C1 segment of cervical spinal cord (tissue), 14 donors: ENCODE results near the gene DOP1B.
A peak's percentile ranks its signal among the peaks of the same experiment; 100 is the strongest.
"Not testable (repeated sequence)": the region's sequence is repeated elsewhere in the genome, so short reads cannot be mapped to it uniquely, and the experiment has no call there.

ENCODE experiments used
- DNase-seq, 14 donors: peaks; one replicate each; lab custom pipeline; 2025; lab: John Stamatoyannopoulos, UW

The DOP1B gene

DNA sequence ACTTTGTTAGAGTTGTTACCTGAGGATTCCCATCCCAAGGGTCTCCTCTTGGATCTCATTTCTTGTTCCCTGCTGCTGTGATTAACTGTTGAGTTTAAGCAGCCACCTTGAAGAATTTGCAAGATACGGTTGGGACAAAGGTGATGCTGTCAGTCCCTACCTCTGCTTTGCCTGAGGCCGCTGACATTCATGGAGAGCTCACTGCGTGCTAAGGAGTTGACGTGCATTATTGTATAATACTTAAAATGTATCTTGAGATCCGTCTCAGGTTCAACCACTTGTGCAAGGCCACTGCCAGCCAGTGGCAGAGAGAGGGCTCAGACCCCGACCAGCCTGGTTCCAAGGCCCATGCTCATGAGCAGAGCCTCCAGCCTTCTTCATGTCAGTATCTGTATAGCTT lies 14.2 kb downstream of the DOP1B start:
- DNase-seq, result no peak

DNA sequence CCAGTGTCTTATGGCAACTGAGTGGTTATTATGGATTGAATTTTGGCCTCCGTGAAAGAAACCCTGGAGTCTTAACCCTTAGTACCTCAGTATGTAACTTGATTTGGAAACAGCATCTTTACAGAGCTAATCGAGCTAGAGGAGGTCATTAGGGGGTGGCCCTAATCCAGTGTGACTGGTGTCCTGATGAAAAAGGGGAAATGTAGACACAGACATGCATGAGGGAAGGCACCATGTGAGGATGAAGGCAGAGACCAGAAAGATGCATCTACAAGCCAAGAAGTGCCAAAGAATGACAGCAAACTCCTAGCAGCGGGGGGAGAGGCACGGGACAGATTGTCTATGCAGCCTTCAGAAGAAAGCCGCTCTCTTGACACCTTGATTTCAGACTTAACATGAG lies 14.7 kb downstream of the DOP1B start:
- DNase-seq, result peak in 1 of 14 donors; percentile 56

DNA sequence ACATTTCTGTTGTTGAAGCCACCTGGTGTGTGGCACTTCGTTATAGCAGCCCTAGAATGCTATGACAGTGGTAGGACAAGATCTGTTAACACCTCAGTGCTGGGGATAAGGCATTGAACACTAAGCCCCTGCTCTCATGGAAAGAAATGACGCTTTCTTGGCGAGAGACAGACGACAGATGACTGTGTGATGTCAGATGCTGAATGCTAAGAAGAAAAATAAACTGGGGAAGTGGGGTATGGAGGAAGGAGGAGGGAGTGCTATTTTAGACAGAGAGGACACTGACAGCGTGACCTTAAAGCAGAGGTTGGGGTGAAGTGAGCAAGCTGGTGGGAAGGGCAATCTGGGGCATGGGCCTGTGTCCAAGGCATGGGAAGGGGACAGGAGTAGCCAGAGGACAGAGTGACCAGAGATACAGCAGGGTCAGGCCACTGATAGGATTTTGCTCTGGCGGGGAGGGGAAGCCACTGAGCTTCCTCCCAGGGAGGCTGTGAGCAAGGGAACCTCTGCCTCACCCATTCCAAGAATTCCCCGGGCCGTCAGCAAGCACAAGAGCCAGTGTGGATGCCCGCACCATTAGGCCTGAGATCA lies 15.2 kb downstream of the DOP1B start:
- DNase-seq, result peak in 2 of 14 donors; percentile 21 to 56

DNA sequence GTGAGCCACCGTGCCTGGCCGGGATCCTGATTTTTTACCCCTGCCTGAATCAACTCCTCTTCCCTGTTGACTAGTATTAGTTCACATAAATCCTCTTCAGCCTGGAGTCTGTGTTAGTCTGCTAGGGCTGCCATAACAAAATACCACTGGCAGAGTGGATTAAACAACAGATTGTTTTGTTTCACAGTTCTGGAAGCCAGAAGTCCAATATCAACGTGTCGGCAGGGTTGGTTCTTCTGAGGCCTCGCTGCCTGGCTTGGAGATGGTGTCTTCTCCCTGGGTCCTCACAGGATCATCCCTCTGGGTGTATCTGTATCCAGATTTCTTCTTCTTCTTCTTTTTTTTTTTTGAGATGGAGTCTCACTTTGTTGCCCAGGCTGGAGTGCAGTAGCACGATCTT lies 18.2 kb downstream of the DOP1B start:
- DNase-seq, result no peak

DNA sequence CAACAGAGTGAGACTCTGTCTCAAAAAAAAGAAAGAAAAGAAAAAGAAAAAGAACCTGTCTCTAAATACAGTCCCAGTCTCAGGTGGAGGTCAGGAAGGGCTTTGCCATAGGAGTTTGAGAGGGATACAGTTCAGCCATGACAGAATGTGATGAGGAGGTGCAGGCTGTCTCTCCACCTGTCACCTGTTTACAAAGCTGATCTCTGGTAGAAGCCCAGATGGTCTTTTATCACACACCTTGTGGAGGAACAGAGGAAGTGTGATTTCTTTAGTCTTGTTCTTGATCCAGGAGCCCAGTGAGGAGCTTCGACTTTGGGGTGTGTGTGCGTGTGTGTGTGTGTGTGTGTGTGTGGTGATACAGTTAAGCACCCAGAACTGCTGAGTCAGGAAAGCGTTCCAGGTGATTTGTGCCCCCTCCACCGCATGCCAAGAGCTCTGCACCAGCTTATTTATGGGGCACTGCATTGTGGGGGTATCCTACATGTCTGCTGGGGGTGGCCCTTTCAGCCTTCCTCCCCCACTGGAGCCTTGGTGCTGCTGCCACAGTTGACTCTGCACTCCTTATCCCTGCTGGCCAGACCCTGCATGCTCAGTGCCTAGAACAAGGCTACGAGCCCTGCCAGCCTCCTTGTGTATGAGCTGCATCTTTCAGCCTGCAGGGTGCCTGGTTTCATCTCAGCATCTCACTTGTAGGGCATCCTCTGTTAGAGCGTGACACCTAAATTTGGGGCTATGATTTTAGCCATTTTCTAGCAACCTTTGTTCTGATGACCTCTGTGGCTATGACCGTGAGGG lies 19.3 kb downstream of the DOP1B start:
- peak in 1 of 14 donors; percentile 87 for DNase-seq

DNA sequence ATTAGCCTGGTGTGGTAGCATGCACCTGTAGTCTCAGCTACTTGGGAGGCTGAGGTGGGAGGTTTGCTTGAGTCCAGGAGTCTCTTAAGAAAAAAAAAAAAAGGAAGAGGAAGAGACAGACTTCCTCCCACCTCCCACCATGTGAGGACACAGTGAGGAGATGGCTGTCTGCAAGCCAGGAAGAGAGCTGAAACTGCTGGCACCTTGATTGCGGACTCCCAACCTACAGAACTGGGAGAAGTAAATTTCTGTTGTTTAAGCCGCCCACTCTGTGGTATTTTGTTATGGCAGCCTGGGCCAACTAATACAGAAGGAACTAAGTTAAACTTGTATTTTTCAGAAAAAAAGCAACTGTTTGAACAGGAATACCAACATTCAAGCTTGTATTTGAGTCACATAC lies 21.7 kb downstream of the DOP1B start:
- DNase-seq, result no peak

DNA sequence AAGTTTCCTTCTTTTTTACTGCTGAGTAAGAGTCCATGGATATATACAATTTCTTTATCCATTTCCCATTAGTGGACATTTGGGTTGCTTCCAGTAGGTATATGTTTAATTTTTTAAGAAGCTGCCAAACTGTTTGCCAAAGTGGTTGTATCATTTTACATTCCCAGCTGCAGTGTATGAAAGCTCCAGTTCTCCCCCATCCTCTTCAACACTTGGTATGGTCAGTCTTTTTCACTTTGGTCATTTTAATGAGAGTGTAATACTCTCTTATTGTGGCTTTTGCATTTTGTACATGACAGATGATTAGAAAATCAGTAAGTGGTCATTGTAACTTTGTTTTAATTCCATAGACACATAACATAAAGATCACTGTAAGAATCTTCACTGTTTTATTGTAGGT lies 22.5 kb downstream of the DOP1B start:
- no peak for DNase-seq

DNA sequence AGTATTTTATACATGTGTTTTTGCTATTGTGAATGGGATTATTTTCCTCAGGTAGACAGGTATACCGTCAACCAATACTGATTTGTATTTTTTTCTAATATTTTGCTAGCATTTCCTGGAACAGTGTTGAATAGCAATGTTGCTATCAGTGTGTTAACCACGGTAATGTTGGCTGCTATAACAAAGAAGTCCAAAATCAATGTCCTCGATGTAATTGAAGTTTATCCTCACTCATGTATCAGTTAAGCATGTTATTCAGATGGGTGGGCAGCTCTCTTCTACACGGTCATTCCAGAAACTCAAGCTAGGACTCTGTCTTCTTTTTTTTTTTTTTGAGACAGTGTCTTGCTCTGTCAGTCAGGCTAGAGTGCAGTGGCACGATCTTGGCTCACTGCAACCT lies 24.3 kb downstream of the DOP1B start:
- DNase-seq, result no peak

DNA sequence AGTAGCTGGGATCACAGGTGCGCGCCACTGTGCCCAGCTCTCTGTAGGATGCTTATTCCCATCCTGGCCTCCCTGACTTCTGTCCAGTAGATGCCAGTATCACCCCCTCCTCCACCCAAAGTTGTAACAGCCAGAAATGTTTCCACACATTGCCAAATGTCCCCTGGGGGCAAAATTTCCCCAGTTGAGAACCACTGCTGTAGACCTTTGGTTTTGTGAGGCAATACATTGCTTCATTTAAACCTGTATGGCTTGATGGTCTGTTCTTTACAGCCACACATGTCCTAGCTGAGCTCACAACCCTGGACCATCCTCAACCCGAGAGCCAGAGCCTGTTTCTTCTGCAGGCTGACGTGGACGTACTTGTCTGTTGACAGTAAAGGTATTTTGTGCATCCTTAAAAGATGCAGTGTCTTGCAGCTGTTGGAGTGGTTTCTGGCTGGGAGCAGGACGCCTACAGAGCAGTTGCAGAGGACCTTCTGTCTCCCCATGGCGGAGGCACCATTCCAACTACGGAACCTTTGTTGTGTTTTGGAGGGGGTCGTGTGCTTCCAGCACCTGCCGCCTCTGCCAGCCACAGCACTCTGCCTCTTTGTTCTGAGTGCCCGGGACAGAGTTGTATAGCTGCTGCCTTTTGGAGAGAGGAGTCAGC lies 26.6 kb downstream of the DOP1B start:
- DNase-seq, result peak in 1 of 14 donors; percentile 56

DNA sequence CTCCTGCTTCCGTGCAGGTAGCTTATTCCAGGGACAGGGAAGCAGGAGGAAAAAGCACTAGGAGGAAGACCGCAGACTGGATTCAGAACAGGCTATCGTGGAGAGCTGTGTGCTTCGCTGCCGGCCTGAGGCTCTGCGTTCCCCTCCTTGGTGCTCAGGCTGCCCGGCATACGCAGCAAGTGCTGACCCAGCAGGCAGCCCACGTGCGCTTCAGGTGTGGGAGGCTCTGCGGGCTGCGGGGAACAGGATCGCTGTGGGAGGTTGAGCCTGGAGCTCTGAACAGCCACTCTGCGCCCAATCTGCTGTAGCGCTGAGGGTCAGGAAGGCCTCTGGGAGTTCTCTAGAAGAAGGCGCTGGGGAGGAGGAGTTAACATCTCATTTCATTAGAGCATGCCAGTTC lies 27.9 kb downstream of the DOP1B start:
- peak in 1 of 14 donors; percentile 34 for DNase-seq

DNA sequence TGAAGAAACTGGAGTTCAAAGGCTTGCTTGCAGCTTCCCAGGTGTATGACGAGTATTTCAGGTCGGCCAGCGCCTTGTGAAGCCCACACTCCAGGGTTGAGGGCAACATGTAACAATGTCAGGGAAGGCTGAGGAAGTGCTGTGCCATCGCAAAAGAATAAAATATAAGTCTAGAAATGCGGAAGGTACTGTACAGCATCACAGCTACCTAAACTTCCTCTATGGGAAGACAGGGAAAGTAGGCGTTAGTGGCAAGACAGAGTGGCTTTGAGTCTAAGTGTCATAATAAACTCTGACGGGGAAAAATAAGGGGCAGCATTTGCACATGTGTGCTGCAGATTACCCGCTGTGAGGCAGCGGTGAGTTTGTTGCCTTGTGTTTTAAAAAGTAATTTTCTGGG lies 28.9 kb downstream of the DOP1B start:
- no peak for DNase-seq

DNA sequence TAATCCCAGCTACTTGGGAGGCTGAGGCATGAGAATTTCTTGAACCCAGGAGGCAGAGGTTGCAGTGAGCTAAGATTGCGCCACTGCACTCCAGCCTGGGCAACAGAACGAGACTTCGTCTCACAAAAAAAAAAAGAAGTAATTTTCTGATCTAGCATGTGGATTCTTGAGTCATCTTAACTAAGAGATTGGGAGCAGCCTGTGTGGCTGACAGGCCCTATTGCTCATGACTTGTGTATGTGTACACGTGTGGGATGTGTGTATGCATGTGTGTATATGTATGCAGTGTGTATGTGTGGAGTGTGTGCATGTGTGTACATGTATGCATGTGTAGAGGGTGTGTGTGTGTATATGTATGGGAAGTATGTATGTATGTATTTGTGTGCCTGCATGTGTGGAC lies 29.5 kb downstream of the DOP1B start:
- DNase-seq, result no peak

DNA sequence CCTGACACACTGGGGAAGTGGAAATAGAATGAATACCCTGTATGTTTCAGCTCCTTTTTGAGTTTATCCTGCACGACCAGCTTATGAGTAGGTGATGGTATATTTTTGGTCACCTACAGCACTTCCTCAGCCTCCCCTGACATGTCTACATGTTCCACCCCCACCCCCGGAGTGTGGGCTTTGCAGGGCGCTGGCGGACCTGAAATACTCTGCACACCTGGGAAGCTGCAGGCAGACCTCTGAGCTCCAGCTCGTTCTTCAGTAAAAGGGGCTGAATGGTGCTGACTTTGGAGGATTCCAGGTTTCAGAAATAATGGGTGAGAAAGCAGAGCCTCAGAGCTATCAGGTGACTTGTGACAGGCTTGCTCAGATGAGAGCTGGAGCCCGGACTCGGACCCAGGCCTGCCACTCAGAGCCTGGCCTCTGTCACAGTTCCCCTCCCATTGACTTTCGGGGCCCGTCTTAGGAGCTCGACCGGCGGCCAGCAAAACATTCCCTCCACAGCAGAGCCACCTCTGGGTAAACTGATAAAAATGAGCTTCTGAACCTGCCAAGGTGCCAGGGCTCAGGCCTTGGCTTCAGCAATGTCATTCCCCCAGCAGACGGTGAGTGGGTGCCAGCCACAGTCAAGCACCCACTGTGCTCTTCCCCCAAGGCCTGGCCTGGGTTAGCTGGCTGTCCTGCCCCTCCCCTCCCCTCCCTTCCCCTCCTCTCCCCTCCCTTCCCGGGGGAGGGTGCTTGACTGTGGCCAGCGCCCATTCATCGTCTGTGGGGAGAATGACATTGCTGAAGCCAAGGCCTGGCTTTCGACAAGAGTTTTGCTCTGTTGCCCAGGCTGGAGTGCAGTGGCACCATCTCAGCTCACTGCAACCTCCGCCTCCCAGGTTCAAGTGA lies 30.1 kb downstream of the DOP1B start:
- peak in 1 of 14 donors; percentile 8 for DNase-seq

DNA sequence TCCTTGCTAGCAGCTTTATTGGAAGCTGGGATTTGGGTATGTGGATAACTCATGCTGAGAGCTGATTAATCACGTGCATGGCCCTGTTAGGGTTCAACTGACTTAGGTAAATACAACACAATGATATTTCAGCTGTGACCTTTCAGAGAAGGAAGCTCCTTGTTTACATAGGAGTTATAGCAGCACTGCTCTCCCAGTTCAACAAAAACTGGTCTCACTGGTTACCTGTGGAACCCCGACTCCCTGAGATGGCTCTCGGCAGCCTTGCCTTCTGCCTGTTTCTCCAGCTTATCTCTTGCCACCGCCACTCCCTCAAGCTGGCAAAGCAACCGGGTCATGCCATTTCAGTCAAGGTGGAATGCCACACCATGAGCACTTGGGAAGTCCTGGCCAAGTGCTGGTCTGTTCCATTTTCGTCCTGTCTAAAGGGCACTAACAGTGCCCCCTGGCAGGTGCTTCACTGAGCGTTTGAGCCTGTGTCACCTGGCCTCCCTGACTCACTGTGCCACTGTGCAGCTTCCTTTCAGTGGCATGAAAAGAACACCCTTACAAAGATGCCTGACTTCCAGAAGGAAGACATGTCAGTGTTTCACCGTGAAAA lies 31.6 kb downstream of the DOP1B start:
- peak in 2 of 14 donors; percentile 31 to 93 for DNase-seq

DNA sequence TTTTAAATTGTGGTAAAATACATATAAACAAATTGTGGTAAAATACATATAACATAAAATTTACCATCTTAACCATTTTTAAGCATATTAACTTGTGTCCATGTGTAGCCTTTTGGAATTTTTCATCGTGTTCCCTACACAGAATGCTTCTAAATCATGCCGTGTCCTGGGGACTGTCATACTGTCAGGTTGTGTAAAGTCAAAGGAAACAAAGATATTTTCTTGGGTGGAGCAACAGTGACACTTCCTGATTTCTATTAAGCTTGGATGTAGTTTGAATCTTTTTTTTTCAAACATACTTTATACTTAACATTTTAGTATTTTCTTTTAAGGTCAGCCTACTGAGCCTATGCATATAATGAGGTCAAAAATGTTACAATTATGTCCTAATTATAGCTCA lies 32.3 kb downstream of the DOP1B start:
- no peak for DNase-seq

DNA sequence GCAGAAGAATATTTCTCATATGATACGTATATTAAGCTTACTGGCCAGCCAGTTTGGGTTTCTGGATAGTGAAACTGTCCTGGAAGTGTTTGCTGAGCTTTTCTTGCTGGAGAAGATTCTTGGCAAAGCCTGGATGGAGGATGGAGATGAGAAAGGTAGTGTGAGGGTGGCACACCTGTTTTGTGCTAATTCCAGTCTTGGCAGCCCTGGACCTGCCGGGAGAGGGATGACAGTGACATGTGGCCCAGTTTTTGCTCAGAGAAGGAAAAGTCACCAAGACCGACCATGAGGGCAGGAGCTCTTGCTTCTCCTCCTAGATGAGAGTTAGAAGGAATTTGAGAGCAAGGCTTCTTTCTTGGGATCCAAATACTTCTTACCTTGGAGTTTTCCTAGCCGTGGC lies 34.1 kb downstream of the DOP1B start:
- peak in 1 of 14 donors; percentile 84 for DNase-seq

DNA sequence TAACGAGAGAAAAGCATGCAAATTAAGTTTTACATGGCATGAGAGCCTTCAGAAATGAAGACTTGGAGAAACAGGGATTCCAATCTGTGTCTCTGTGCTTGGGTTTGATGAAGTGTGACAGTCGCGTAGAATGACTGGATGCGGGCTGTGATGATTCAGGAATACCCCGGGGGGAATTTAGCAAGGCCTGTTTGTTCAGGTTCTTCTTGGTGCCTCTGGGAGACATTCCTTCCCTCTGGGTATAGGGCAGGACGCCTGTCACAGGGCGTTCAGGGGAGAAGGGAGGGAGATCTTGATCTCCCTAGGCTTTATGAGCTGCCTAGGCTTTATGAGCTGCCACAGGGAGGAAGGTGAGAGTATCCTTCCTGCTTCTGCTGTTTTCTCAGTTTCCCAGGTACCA lies 36.6 kb downstream of the DOP1B start:
- DNase-seq, result no peak

DNA sequence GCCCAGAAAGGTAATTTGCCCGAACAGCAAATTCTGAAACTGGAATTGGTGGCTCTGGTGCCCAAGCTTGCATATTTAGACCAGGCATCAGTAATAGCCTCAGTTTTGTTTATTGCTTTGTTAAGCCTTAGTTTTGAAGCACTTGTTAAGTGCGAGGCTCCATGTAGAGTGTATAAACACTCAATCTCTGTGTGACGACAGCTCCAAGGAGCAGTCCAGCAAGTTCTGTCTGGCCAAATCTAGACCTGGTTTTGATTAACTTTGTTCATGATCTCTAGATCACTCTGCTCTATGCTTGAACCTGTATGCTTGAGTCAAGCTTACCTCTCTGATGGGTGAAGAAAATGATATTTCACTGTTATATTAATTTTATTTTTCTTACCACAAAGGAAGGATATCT lies 37.4 kb downstream of the DOP1B start:
- no peak for DNase-seq

DNA sequence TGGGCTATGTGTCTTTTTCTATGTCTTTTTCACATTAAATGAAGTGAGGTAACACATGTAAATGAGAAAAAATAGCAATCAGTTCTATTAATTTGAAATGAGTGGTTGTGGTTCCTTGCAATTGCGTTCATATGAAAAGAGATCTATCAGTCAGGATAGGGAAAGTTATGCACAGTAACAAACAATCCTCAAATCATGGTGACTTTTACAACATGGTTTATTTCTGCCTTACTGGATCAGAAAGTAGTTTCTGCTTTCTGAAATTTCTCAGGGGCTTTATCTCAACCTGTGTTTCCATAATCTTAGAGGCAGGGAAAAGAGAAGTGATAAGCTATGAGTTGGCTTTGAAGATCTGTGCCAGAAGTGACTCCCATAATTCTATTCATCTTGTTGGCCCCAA lies 39.0 kb downstream of the DOP1B start:
- DNase-seq, result no peak

DNA sequence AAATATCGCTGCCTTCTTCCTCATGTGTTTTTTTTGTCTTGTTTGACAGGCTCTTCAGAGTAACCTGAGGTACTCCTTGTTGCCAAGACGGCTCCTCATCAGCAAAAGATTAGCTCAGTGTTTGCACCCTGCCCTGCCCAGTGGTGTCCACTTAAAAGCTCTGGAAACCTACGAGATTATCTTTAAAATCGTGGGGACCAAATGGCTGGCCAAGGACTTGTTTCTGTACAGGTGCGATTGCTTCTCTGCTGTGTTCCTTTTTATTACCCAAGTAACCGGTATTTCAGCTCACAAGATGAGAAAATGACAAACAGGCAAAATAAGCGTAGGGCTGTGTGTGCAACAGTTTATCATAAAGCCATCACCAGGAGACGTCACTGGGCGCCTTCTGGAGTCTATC lies 42.4 kb downstream of the DOP1B start:
- no peak for DNase-seq

DNA sequence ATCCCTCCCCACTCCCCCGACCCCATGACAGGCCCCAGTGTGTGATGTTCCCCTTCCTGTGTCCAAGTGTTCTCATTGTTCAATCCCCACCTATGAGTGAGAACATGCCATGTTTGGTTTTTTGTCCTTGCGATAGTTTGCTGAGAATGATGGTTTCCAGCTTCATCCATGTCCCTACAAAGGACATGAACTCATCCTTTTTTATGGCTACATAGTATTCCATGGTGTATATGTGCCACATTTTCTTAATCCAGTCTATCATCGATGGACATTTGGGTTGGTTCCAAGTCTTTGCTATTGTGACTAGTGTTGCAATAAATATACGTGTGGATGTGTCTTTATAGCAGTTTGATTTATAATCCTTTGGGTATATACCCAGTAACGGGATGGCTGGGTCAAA lies 43.0 kb downstream of the DOP1B start:
- DNase-seq, result not testable (repeated sequence)
